ENCODE results near the gene CHKA. TPM values are rescaled to one million over a fixed set of nuclear protein-coding genes. Genes with fewer than 3 reads are reported as not detected.

The CHKA gene
- total RNA-seq, 1 donor from 2014 or later: 18.2 TPM

- intact Hi-C loops (cut with DNase I): no loop called here
- H3K27me3 ChIP-seq: no peaks in the 10 kb centered on the region
- no peak overlapping the region for H3K4me3 ChIP-seq
- H3K27ac ChIP-seq: no peak overlapping the region
- H3K9me3 ChIP-seq: no peaks in the 10 kb centered on the region
- no peak for DNase-seq (ENCODE audit: extremely low spot score in 2 of 2)
- H3K36me3 ChIP-seq: no peaks in the 10 kb centered on the region
- H3K4me1 ChIP-seq: peaks cover 14% of the 10 kb centered on the region
- TF ChIP-seq, protein P1, sequence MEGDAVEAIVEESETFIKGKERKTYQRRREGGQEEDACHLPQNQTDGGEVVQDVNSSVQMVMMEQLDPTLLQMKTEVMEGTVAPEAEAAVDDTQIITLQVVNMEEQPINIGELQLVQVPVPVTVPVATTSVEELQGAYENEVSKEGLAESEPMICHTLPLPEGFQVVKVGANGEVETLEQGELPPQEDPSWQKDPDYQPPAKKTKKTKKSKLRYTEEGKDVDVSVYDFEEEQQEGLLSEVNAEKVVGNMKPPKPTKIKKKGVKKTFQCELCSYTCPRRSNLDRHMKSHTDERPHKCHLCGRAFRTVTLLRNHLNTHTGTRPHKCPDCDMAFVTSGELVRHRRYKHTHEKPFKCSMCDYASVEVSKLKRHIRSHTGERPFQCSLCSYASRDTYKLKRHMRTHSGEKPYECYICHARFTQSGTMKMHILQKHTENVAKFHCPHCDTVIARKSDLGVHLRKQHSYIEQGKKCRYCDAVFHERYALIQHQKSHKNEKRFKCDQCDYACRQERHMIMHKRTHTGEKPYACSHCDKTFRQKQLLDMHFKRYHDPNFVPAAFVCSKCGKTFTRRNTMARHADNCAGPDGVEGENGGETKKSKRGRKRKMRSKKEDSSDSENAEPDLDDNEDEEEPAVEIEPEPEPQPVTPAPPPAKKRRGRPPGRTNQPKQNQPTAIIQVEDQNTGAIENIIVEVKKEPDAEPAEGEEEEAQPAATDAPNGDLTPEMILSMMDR (IDR thresholded peaks at IDR 0.05): no peak
- no peak for TF ChIP-seq POLR2A (IDR thresholded peaks at IDR 0.05)
- TF ChIP-seq POLR2AphosphoS5 (IDR thresholded peaks at IDR 0.05; ENCODE audit: insufficient read depth in 1 of 2, low read depth in 1 of 2): no peak
These were observed 7.2 kb downstream of the CHKA start for GRCh38 chr11:68113986-68114385.

DNA sequence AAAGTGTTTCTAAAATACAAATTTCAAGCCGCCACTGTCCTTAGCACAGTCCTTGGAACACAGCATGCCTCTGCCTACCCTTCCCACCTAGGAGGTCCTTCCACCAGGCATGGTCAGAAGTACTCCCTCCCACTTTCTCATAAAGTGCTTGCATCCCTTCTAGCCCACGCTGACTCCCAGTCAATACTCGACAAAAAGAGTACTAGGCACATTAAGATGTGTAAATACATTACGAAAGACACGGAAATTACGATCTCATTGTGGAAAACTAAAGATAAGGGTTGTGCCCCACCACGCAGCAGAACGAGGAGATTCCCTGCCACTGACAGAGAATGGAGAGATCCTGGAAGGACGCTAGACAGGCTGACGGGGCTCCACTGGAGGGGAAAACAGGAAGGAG lies 13.5 kb downstream of the CHKA start:
- no peak for DNase-seq (ENCODE audit: extremely low spot score in 2 of 2)
- H3K27me3 ChIP-seq: no peaks in the 10 kb centered on the region
- no peaks in the 10 kb centered on the region for H3K36me3 ChIP-seq
- H3K27ac ChIP-seq: no peak overlapping the region
- intact Hi-C loops (cut with DNase I): no loop called here
- no peaks in the 10 kb centered on the region for H3K9me3 ChIP-seq
- H3K4me1 ChIP-seq: no peaks in the 10 kb centered on the region
- no peak overlapping the region for H3K4me3 ChIP-seq
- TF ChIP-seq, protein P1 (IDR thresholded peaks at IDR 0.05): no peak
- TF ChIP-seq POLR2AphosphoS5 (IDR thresholded peaks at IDR 0.05; ENCODE audit: insufficient read depth in 1 of 2, low read depth in 1 of 2) (no peak), POLR2A (IDR thresholded peaks at IDR 0.05) (no peak)

DNA sequence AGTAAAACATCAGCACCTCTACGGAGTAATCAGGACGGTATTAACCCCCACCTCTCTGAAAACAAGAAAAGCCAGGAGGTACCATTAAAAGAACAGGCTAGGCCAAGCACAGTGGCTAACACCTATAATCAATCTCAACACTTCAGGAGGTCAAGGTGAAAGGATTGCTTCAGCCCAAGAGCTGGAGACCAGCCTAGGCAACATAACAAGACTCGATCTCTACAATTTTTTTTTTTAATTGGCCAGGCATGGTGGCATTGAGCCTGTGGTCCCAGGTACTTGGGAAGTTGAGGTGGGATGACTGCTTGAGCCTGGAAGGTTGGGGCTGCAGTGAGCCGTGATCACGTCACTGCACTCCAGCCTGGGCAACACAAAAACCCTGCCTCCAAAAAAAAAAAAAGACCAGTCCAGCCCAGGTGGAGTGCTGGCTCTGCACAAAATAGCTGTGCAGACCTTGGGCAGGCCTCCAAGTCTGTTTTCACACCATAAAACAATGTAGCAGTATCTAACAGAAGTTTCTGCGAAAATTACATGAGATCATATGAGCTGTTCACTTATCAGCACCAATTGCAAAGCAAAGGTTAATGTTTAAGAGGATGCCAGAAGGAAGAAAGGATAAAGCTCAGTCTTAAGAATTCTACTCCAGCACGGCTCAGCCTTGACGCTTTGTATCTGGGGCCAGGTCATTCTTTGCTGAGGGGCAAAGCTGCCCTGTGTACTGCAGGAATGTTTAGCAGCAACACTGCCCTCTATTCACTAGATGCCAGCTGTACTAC lies 14.8 kb downstream of the CHKA start:
- Histone ChIP-seq H3K4me3 (no peak overlapping the region), H3K27ac (no peak overlapping the region), H3K9me3 (no peaks in the 10 kb centered on the region), H3K4me1 (no peaks in the 10 kb centered on the region), H3K27me3 (no peaks in the 10 kb centered on the region), H3K36me3 (no peaks in the 10 kb centered on the region)
- intact Hi-C loops (cut with DNase I): no loop called here
- no peak for DNase-seq (ENCODE audit: extremely low spot score in 2 of 2)
- TF ChIP-seq, protein P1 (IDR thresholded peaks at IDR 0.05): no peak
- no peak for TF ChIP-seq POLR2A (IDR thresholded peaks at IDR 0.05)
- TF ChIP-seq POLR2AphosphoS5 (IDR thresholded peaks at IDR 0.05; ENCODE audit: insufficient read depth in 1 of 2, low read depth in 1 of 2): no peak

DNA sequence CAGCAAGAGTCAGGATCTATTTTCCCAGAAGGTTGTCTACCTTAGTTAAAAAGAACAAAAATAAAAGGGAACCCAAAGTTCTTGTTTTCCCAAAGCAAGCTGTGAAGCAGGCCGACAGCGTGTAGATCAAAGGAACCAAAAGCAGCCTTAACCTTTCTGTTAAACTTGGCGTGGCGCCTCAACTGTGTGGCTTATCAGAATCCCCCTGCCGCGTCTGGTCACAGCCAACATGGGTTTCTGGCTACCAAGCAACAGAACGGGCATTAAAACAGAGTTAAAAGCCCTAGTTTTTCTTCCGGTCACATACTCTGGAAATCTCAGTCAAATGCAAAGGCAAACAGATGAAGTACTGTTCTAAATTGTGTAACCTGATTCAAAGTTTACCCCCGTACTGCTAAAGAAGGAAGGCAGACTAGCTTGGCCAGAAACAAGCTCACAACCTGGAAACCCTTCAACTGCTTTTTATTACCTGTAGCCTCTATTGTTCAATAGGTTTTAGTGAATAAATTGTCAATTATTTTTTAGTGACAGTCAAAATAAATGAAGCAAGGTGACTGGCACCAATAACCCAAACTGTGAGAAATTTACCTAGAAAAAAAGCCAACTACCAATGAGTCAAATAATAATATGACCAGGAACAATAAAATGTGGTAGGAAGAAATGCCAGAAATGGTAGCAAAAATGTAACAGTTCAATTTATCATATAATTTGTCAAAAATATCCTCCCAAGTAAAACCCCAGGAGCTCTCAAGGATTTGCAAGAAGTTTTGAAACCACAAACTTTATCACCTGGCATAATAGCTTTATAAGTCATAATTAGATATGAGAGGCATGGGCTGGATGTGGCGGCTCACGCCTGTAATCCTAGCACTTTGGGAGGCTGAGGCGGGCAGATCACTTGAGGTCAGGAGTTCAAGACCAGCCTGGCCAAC lies 21.4 kb downstream of the CHKA start:
- intact Hi-C loops (cut with DNase I): no loop called here
- no peak for DNase-seq (ENCODE audit: extremely low spot score in 2 of 2)
- Histone ChIP-seq H3K27me3 (no peaks in the 10 kb centered on the region), H3K4me3 (no peak overlapping the region), H3K9me3 (no peaks in the 10 kb centered on the region), H3K36me3 (no peaks in the 10 kb centered on the region), H3K4me1 (peaks cover 4% of the 10 kb centered on the region), H3K27ac (no peak overlapping the region)
- no peak for TF ChIP-seq POLR2AphosphoS5 (IDR thresholded peaks at IDR 0.05; ENCODE audit: insufficient read depth in 1 of 2, low read depth in 1 of 2)
- TF ChIP-seq, protein P1 (IDR thresholded peaks at IDR 0.05): no peak
- TF ChIP-seq POLR2A (IDR thresholded peaks at IDR 0.05): no peak

Data from vagina (tissue), 2 donors.